MM.1S (cell line): ENCODE results near the gene LAMA3.

Experiments used
- DNase-seq: peaks from one replicate; pipeline ENCODE4 v3.0.0-alpha.2; 2015
- H2AFZ ChIP-seq: fragments of 300-600 bp; sonication (generic); 2 replicates; pipeline ENCODE4 v1.6.0; 2016; ENCODE audit warnings: antibody characterized with exemption, low read length
- H3F3A ChIP-seq: fragments of 300-600 bp; sonication (generic); 2 replicates; pipeline ENCODE4 v1.6.1; 2016; ENCODE audit warnings: mild to moderate bottlenecking, antibody characterized with exemption, low read length, moderate library complexity, mixed read lengths; ENCODE audit not compliant: insufficient read depth
- H3K27ac ChIP-seq: fragments of 300-600 bp; sonication (generic); 2 replicates; pipeline ENCODE4 v1.5.1; 2016; ENCODE audit warnings: mild to moderate bottlenecking, low read length
- H3K27me3 ChIP-seq: fragments of 300-600 bp; sonication (generic); replicated peaks from 2 replicates; pipeline ENCODE4 v1.6.0; 2016; ENCODE audit warnings: low read length; ENCODE audit not compliant: insufficient read depth
- H3K36me3 ChIP-seq: fragments of 300-600 bp; sonication (generic); replicated peaks from 2 replicates; pipeline ENCODE4 v1.6.1; 2016; ENCODE audit warnings: mild to moderate bottlenecking, low read length, mixed read lengths; ENCODE audit not compliant: insufficient read depth
- H3K4me1 ChIP-seq: fragments of 300-600 bp; sonication (generic); 2 replicates; pipeline ENCODE4 v1.6.1; 2016; ENCODE audit warnings: low read length, mixed read lengths
- H3K4me2 ChIP-seq: fragments of 300-600 bp; sonication (generic); 2 replicates; pipeline ENCODE4 v1.6.0; 2016; ENCODE audit warnings: low read depth, low read length
- H3K4me3 ChIP-seq: fragments of 300-600 bp; sonication (generic); 2 replicates; pipeline ENCODE4 v1.5.1; 2016; ENCODE audit warnings: low read length, mixed read lengths
- H3K79me2 ChIP-seq: fragments of 300-600 bp; sonication (generic); 2 replicates; pipeline ENCODE4 v1.6.1; 2016; ENCODE audit warnings: mixed run types, low read length, mixed read lengths
- H3K9ac ChIP-seq: fragments of 300-600 bp; sonication (generic); 2 replicates; pipeline ENCODE4 v1.6.1; 2016; ENCODE audit warnings: low read length, mixed read lengths
- H3K9me2 ChIP-seq: fragments of 300-600 bp; sonication (generic); replicated peaks from 2 replicates; pipeline ENCODE4 v1.6.1; 2016; ENCODE audit warnings: mild to moderate bottlenecking, low read length, mixed read lengths; ENCODE audit not compliant: insufficient read depth
- H3K9me3 ChIP-seq: fragments of 300-600 bp; sonication (generic); replicated peaks from 2 replicates; pipeline ENCODE4 v1.6.1; 2016; ENCODE audit warnings: mild to moderate bottlenecking, low read length, mixed read lengths; ENCODE audit not compliant: insufficient read depth
- H4K20me1 ChIP-seq: fragments of 300-600 bp; sonication (generic); 2 replicates; pipeline ENCODE4 v1.6.1; 2016; ENCODE audit warnings: mild to moderate bottlenecking, low read length, moderate library complexity, mixed read lengths; ENCODE audit not compliant: insufficient read depth
- EZH2 ChIP-seq: fragments of 300-600 bp; sonication (generic); optimal IDR thresholded peaks from 2 replicates; pipeline ENCODE3; 2017; ENCODE audit warnings: low read depth, mild to moderate bottlenecking, antibody characterized with exemption, low read length, mixed read lengths
- EZH2phosphoT487 ChIP-seq: fragments of 300-600 bp; sonication (generic); IDR thresholded peaks from 2 replicates; pipeline ENCODE4 v1.6.1; 2018; ENCODE audit warnings: antibody characterized with exemption, low read length
- TF ChIP-seq, protein P1 (sequence below): fragments of 300-600 bp; sonication (generic); IDR thresholded peaks from 2 replicates; pipeline ENCODE4 v1.5.1; 2016; ENCODE audit warnings: antibody characterized with exemption, low read length, mixed read lengths

The LAMA3 gene

DNA sequence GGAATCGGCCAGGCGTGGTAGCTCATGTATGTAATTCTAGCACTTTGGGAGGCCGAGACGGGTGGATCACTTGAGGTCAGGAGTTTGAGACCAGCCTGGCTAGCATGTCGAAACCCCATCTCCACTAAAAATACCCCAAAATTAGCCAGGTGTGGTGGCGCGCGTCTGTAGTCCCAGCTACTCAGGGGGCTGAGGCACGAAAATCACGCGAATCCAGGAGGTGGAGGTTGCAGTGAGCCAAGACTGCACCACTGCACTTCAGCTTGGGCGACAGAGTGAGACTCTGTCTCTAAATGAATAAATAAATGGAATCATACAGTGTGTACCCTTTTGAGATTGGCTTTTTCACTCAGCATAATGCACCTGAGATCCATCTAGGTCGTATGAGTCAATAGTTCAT is 305.9 kb downstream of the LAMA3 start:
- H3K4me3 ChIP-seq, result no peak overlapping the region

DNA sequence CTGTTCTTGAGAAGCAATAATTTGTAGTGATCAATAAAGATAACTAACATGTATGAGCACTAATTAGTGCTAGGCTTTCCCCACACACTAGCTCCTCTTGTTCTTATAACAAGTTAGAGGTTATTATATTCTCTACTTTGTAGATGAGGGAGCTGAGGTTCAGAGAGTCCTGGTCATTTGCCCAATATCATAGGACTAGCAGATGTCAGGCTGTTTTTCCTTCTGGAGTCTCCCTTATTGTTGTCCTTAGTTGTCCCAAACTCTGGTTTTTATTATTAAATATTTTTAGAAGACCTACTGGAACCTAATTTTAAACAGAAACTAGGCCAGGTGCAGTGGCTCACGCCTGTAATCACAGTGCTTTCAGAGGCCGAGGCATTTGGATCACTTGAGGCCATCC is 308.8 kb downstream of the LAMA3 start:
- Histone ChIP-seq H3K4me1 (no peaks in the 10 kb centered on the region), H3F3A (no peaks in the 10 kb centered on the region), H3K36me3 (no peaks in the 10 kb centered on the region), H3K9me2 (no peaks in the 10 kb centered on the region), H3K4me2 (no peak overlapping the region), H2AFZ (no peak overlapping the region), H3K9ac (no peak overlapping the region), H3K4me3 (no peak overlapping the region), H4K20me1 (no peaks in the 10 kb centered on the region), H3K27me3 (no peaks in the 10 kb centered on the region), H3K79me2 (no peaks in the 10 kb centered on the region), H3K9me3 (no peaks in the 10 kb centered on the region), H3K27ac (no peak overlapping the region)
- TF ChIP-seq EZH2, result no peak
- no peak for DNase-seq

More for the DNA sequence above, 305.9 kb downstream of the LAMA3 start:
- no peaks in the 10 kb centered on the region for H3K9me2 ChIP-seq
- H4K20me1 ChIP-seq, result no peaks in the 10 kb centered on the region
- TF ChIP-seq EZH2 (no peak), EZH2phosphoT487 (no peak)
- TF ChIP-seq, protein P1, sequence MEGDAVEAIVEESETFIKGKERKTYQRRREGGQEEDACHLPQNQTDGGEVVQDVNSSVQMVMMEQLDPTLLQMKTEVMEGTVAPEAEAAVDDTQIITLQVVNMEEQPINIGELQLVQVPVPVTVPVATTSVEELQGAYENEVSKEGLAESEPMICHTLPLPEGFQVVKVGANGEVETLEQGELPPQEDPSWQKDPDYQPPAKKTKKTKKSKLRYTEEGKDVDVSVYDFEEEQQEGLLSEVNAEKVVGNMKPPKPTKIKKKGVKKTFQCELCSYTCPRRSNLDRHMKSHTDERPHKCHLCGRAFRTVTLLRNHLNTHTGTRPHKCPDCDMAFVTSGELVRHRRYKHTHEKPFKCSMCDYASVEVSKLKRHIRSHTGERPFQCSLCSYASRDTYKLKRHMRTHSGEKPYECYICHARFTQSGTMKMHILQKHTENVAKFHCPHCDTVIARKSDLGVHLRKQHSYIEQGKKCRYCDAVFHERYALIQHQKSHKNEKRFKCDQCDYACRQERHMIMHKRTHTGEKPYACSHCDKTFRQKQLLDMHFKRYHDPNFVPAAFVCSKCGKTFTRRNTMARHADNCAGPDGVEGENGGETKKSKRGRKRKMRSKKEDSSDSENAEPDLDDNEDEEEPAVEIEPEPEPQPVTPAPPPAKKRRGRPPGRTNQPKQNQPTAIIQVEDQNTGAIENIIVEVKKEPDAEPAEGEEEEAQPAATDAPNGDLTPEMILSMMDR, result no peak
- H2AFZ ChIP-seq, result no peak overlapping the region
- H3K4me1 ChIP-seq, result no peaks in the 10 kb centered on the region
- H3F3A ChIP-seq, result no peaks in the 10 kb centered on the region
- H3K4me2 ChIP-seq, result no peak overlapping the region
- DNase-seq, result no peak
- no peaks in the 10 kb centered on the region for H3K36me3 ChIP-seq
- H3K9me3 ChIP-seq, result no peaks in the 10 kb centered on the region
- H3K9ac ChIP-seq, result no peak overlapping the region
- no peaks in the 10 kb centered on the region for H3K27me3 ChIP-seq
- no peak overlapping the region for H3K27ac ChIP-seq
- H3K79me2 ChIP-seq, result no peaks in the 10 kb centered on the region

GRCh38 chr18:23998820-23999219 is 309.6 kb downstream of the LAMA3 start:
- Histone ChIP-seq H3K4me1 (no peaks in the 10 kb centered on the region), H2AFZ (no peak overlapping the region), H3K9me2 (no peaks in the 10 kb centered on the region), H3K9ac (no peak overlapping the region), H3K36me3 (no peaks in the 10 kb centered on the region), H3K79me2 (no peaks in the 10 kb centered on the region), H3K27me3 (no peaks in the 10 kb centered on the region), H3K9me3 (no peaks in the 10 kb centered on the region), H3F3A (no peaks in the 10 kb centered on the region), H3K4me2 (no peak overlapping the region), H3K4me3 (no peak overlapping the region), H4K20me1 (no peaks in the 10 kb centered on the region), H3K27ac (no peak overlapping the region)
- DNase-seq, result no peak
- no peak for TF ChIP-seq EZH2phosphoT487
- TF ChIP-seq, protein P1, result no peak
- no peak for TF ChIP-seq EZH2

GRCh38 chr18:24000613-24001490 is 311.6 kb downstream of the LAMA3 start:
- no peak overlapping the region for H2AFZ ChIP-seq
- TF ChIP-seq, protein P1, result no peak
- TF ChIP-seq EZH2 (no peak), EZH2phosphoT487 (no peak)
- no peaks in the 10 kb centered on the region for H3K4me1 ChIP-seq
- H3K9me2 ChIP-seq, result no peaks in the 10 kb centered on the region
- H3K4me2 ChIP-seq, result no peak overlapping the region
- no peaks in the 10 kb centered on the region for H4K20me1 ChIP-seq
- H3K4me3 ChIP-seq, result no peak overlapping the region
- H3K36me3 ChIP-seq, result no peaks in the 10 kb centered on the region
- no peaks in the 10 kb centered on the region for H3K79me2 ChIP-seq
- no peak for DNase-seq
- no peak overlapping the region for H3K27ac ChIP-seq
- H3K27me3 ChIP-seq, result no peaks in the 10 kb centered on the region
- H3K9ac ChIP-seq, result no peak overlapping the region
- no peaks in the 10 kb centered on the region for H3K9me3 ChIP-seq
- no peaks in the 10 kb centered on the region for H3F3A ChIP-seq
